Measurements from ENCODE around the gene EMID1. TPM values are rescaled to one million over a fixed set of nuclear protein-coding genes. Genes with fewer than 3 reads are reported as not detected.
A peak's percentile ranks its signal among the peaks of the same experiment; 100 is the strongest.
"Not testable (repeated sequence)": the region's sequence is repeated elsewhere in the genome, so short reads cannot be mapped to it uniquely, and the experiment has no call there.

The EMID1 gene
- total and polyA plus RNA-seq, 5 donors from 2014 or later: 0.40 to 1.3 TPM; not detected in 3

GRCh38 chr22:29231971-29232959, 26.6 kb downstream of the EMID1 start:
- H3K27me3 ChIP-seq (ENCODE audit: control insufficient read depth, insufficient read depth, low read length): no peaks in the 10 kb centered on the region
- no peak overlapping the region for H3K27ac ChIP-seq (ENCODE audit: insufficient read depth, low read length, poor library complexity, severe bottlenecking)
- H3K4me1 Mint-ChIP-seq: peaks cover 0 to 5% (median 0%) of the 10 kb centered on the region in 4 donors
- H3K9me3 ChIP-seq (ENCODE audit: control insufficient read depth in 2 of 2, low read length in 2 of 2): no peaks in the 10 kb centered on the region
- no peak overlapping the region for H3K4me3 ChIP-seq (ENCODE audit: low read depth, low read length)
- H3K4me1 ChIP-seq (ENCODE audit: control insufficient read depth, insufficient read depth, low read length, poor library complexity, severe bottlenecking): no peaks in the 10 kb centered on the region
- H3K27me3 Mint-ChIP-seq: peaks cover 10% of the 10 kb centered on the region
- DNase-seq (no peak), ATAC-seq (ENCODE audit: low read depth in 2 of 2) (no peak)
- H3K4me3 Mint-ChIP-seq: no peak overlapping the region
- H3K36me3 Mint-ChIP-seq: peaks cover 4% of the 10 kb centered on the region
- H3K36me3 ChIP-seq (ENCODE audit: control insufficient read depth, insufficient read depth, low read length): no peaks in the 10 kb centered on the region
- H3K9me3 Mint-ChIP-seq: peaks cover 0 to 5% (median 0%) of the 10 kb centered on the region in 7 donors
- H3K27ac Mint-ChIP-seq: no peak overlapping the region

- Histone ChIP-seq H3K4me1 (ENCODE audit: control insufficient read depth, insufficient read depth, low read length, poor library complexity, severe bottlenecking) (no peaks in the 10 kb centered on the region), H3K27ac (ENCODE audit: insufficient read depth, low read length, poor library complexity, severe bottlenecking) (no peak overlapping the region), H3K4me3 (ENCODE audit: low read depth, low read length) (no peak overlapping the region), H3K9me3 (ENCODE audit: control insufficient read depth in 2 of 2, low read length in 2 of 2) (no peaks in the 10 kb centered on the region), H3K27me3 (ENCODE audit: control insufficient read depth, insufficient read depth, low read length) (no peaks in the 10 kb centered on the region), H3K36me3 (ENCODE audit: control insufficient read depth, insufficient read depth, low read length) (no peaks in the 10 kb centered on the region)
- H3K27ac Mint-ChIP-seq: no peak overlapping the region
- no peak overlapping the region for H3K4me3 Mint-ChIP-seq
- ATAC-seq (ENCODE audit: low read depth in 2 of 2) (no peak), DNase-seq (no peak)
- peaks cover 0 to 5% (median 0%) of the 10 kb centered on the region in 7 donors for H3K9me3 Mint-ChIP-seq
- peaks cover 10% of the 10 kb centered on the region for H3K27me3 Mint-ChIP-seq
- H3K4me1 Mint-ChIP-seq: peaks cover 0 to 5% (median 0%) of the 10 kb centered on the region in 4 donors
- H3K36me3 Mint-ChIP-seq: peaks cover 4% of the 10 kb centered on the region
Measured at GRCh38 chr22:29233277-29233877, 27.7 kb downstream of the EMID1 start.

- not testable (repeated sequence) for H3K4me3 ChIP-seq (ENCODE audit: low read depth, low read length); H3K36me3 Mint-ChIP-seq; DNase-seq; ATAC-seq (ENCODE audit: low read depth in 2 of 2); H3K4me1 ChIP-seq (ENCODE audit: control insufficient read depth, insufficient read depth, low read length, poor library complexity, severe bottlenecking); H3K36me3 ChIP-seq (ENCODE audit: control insufficient read depth, insufficient read depth, low read length); H3K27me3 ChIP-seq (ENCODE audit: control insufficient read depth, insufficient read depth, low read length); H3K27ac ChIP-seq (ENCODE audit: insufficient read depth, low read length, poor library complexity, severe bottlenecking); H3K4me3 Mint-ChIP-seq; H3K27ac Mint-ChIP-seq; H3K4me1 Mint-ChIP-seq
- peaks cover 6 to 12% of the 10 kb centered on the region in 2 experiments for H3K9me3 ChIP-seq (ENCODE audit: control insufficient read depth in 2 of 2, low read length in 2 of 2)
- H3K9me3 Mint-ChIP-seq: peaks cover 0 to 26% (median 6%) of the 10 kb centered on the region in 7 donors
- H3K27me3 Mint-ChIP-seq: peaks cover 24% of the 10 kb centered on the region
Measured at GRCh38 chr22:29240481-29240880, 34.8 kb downstream of the EMID1 start.

- Mint-ChIP-seq H3K36me3 (no peaks in the 10 kb centered on the region), H3K27ac (no peak overlapping the region), H3K4me3 (no peak overlapping the region), H3K4me1 (no peaks in the 10 kb centered on the region), H3K27me3 (peaks cover 22% of the 10 kb centered on the region), H3K9me3 (peaks cover 0 to 22% (median 4%) of the 10 kb centered on the region in 7 donors)
- DNase-seq (no peak), ATAC-seq (ENCODE audit: low read depth in 2 of 2) (no peak)
- Histone ChIP-seq H3K4me3 (ENCODE audit: low read depth, low read length) (no peak overlapping the region), H3K27me3 (ENCODE audit: control insufficient read depth, insufficient read depth, low read length) (peaks cover 8% of the 10 kb centered on the region), H3K9me3 (ENCODE audit: control insufficient read depth in 2 of 2, low read length in 2 of 2) (peaks cover 6 to 12% of the 10 kb centered on the region in 2 experiments), H3K36me3 (ENCODE audit: control insufficient read depth, insufficient read depth, low read length) (no peaks in the 10 kb centered on the region), H3K27ac (ENCODE audit: insufficient read depth, low read length, poor library complexity, severe bottlenecking) (no peak overlapping the region), H3K4me1 (ENCODE audit: control insufficient read depth, insufficient read depth, low read length, poor library complexity, severe bottlenecking) (no peaks in the 10 kb centered on the region)
Measured at GRCh38 chr22:29243874-29244446, 38.3 kb downstream of the EMID1 start.

GRCh38 chr22:29244785-29245625, 39.3 kb downstream of the EMID1 start:
- Histone ChIP-seq H3K4me1 (ENCODE audit: control insufficient read depth, insufficient read depth, low read length, poor library complexity, severe bottlenecking) (no peaks in the 10 kb centered on the region), H3K27ac (ENCODE audit: insufficient read depth, low read length, poor library complexity, severe bottlenecking) (no peak overlapping the region), H3K4me3 (ENCODE audit: low read depth, low read length) (no peak overlapping the region), H3K36me3 (ENCODE audit: control insufficient read depth, insufficient read depth, low read length) (no peaks in the 10 kb centered on the region), H3K27me3 (ENCODE audit: control insufficient read depth, insufficient read depth, low read length) (peaks cover 8% of the 10 kb centered on the region), H3K9me3 (ENCODE audit: control insufficient read depth in 2 of 2, low read length in 2 of 2) (peaks cover 6 to 12% of the 10 kb centered on the region in 2 experiments)
- Mint-ChIP-seq H3K9me3 (peaks cover 0 to 19% (median 3%) of the 10 kb centered on the region in 7 donors), H3K36me3 (no peaks in the 10 kb centered on the region), H3K27me3 (peaks cover 22% of the 10 kb centered on the region), H3K27ac (no peak overlapping the region), H3K4me3 (no peak overlapping the region), H3K4me1 (no peaks in the 10 kb centered on the region)
- ATAC-seq (ENCODE audit: low read depth in 2 of 2) (no peak), DNase-seq (no peak)

- Histone ChIP-seq H3K4me3 (ENCODE audit: low read depth, low read length) (no peak overlapping the region), H3K4me1 (ENCODE audit: control insufficient read depth, insufficient read depth, low read length, poor library complexity, severe bottlenecking) (no peaks in the 10 kb centered on the region), H3K27ac (ENCODE audit: insufficient read depth, low read length, poor library complexity, severe bottlenecking) (no peak overlapping the region), H3K36me3 (ENCODE audit: control insufficient read depth, insufficient read depth, low read length) (no peaks in the 10 kb centered on the region), H3K9me3 (ENCODE audit: control insufficient read depth in 2 of 2, low read length in 2 of 2) (peaks cover 6 to 12% of the 10 kb centered on the region in 2 experiments), H3K27me3 (ENCODE audit: control insufficient read depth, insufficient read depth, low read length) (peaks cover 8% of the 10 kb centered on the region)
- ATAC-seq (ENCODE audit: low read depth in 2 of 2) (peak; percentile 83 to 89), DNase-seq (peak; percentile 50 to 64 (median 55))
- H3K36me3 Mint-ChIP-seq: no peaks in the 10 kb centered on the region
- H3K27ac Mint-ChIP-seq: peak overlapping the region in 1 of 3 donors; percentile 83
- no peak overlapping the region for H3K4me3 Mint-ChIP-seq
- H3K27me3 Mint-ChIP-seq: peaks cover 23% of the 10 kb centered on the region
- peaks cover 0 to 15% (median under 1%) of the 10 kb centered on the region in 7 donors for H3K9me3 Mint-ChIP-seq
- no peaks in the 10 kb centered on the region for H3K4me1 Mint-ChIP-seq
Measured at GRCh38 chr22:29245626-29246385, 40.1 kb downstream of the EMID1 start.

All from CD4-positive, CD25-positive, alpha-beta regulatory T cell (primary cell).